LoVo (cell line): ENCODE measurements around the gene ATRNL1.

Source experiments
- DNase-seq: peaks from one replicate; pipeline ENCODE4 v3.0.0-alpha.2; 2016; ENCODE audit warnings: low spot score

ATRNL1 gene

GRCh38 chr10:115909962-115910731, 817.0 kb downstream of the ATRNL1 start:
- DNase-seq: no peak

GRCh38 chr10:115914475-115914874, 821.3 kb downstream of the ATRNL1 start:
- DNase-seq: no peak

- DNase-seq: no peak
These were observed 822.3 kb downstream of the ATRNL1 start for GRCh38 chr10:115915429-115915828.

GRCh38 chr10:115918812-115919211, 825.6 kb downstream of the ATRNL1 start:
- no peak for DNase-seq

GRCh38 chr10:115921795-115922194, 828.6 kb downstream of the ATRNL1 start:
- no peak for DNase-seq

GRCh38 chr10:115931309-115931708, 838.1 kb downstream of the ATRNL1 start:
- no peak for DNase-seq

- no peak for DNase-seq
These were observed 838.9 kb downstream of the ATRNL1 start for GRCh38 chr10:115932099-115932498.

GRCh38 chr10:115933098-115933497, 839.9 kb downstream of the ATRNL1 start:
- DNase-seq: no peak

- no peak for DNase-seq
These were observed 842.6 kb downstream of the ATRNL1 start for GRCh38 chr10:115935731-115936130.

GRCh38 chr10:115936926-115937767, 844.0 kb downstream of the ATRNL1 start:
- no peak for DNase-seq

- no peak for DNase-seq
These were observed 844.5 kb downstream of the ATRNL1 start for GRCh38 chr10:115937768-115938056.

- no peak for DNase-seq
These were observed 846.1 kb downstream of the ATRNL1 start for GRCh38 chr10:115939101-115939854.

- DNase-seq: no peak
These were observed 848.2 kb downstream of the ATRNL1 start for GRCh38 chr10:115941361-115941771.

- no peak for DNase-seq
These were observed 848.9 kb downstream of the ATRNL1 start for GRCh38 chr10:115942101-115942500.

- no peak for DNase-seq
These were observed 851.4 kb downstream of the ATRNL1 start for GRCh38 chr10:115944538-115944937.

- no peak for DNase-seq
These were observed 852.7 kb downstream of the ATRNL1 start for GRCh38 chr10:115945701-115946445.

GRCh38 chr10:115947104-115947503, 853.9 kb downstream of the ATRNL1 start:
- no peak for DNase-seq

- DNase-seq: no peak
These were observed 855.3 kb downstream of the ATRNL1 start for GRCh38 chr10:115948465-115948864.

GRCh38 chr10:115949282-115949844, 856.2 kb downstream of the ATRNL1 start:
- DNase-seq: no peak

- DNase-seq: no peak
These were observed 857.2 kb downstream of the ATRNL1 start for GRCh38 chr10:115950320-115950719.

- DNase-seq: no peak
These were observed 858.1 kb downstream of the ATRNL1 start for GRCh38 chr10:115951242-115951641.

- DNase-seq: no peak
These were observed 860.1 kb downstream of the ATRNL1 start for GRCh38 chr10:115953281-115953680.
